ENCODE measurements around the gene LAPTM5.

The LAPTM5 gene

DNA sequence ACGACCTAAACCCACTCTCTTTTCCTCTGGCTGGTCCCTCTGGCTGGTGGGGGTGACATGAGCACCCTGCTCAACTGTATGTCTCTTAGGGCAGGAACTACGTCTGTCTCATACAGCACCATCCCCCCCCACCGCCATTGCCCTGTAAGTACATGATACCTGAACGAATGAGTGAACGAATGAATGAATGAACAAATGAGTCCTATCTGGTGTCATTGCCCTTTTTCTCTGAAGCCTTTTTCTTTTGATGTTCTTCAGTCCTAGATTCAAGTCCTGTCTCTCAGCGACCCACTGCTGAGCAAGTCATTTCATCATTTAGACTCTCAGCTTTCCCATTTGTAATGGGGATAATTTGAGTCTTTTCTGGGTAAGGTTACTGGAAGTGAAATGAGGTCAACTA is 45.0 kb downstream of the LAPTM5 start:
- DNase-seq, result no peak

DNA sequence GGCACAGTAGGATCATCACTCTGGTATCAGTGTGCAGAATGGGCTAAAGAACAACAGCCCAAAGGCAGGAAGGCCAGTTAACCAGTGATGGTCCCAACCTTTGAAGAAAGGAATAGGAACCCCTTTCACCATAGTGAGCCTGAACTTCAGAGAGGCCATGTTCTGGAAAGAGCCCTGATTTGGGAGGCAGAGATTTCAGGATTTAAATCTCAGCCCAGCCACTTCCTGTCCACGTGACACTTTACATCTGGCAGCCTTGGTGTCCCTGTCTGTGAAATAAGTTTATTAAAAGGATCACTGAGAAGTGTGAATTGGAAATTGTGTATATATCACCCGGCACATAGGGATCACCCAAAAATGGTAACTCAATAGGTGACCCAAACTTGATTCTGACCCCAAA is 47.2 kb downstream of the LAPTM5 start:
- DNase-seq, result no peak

DNA sequence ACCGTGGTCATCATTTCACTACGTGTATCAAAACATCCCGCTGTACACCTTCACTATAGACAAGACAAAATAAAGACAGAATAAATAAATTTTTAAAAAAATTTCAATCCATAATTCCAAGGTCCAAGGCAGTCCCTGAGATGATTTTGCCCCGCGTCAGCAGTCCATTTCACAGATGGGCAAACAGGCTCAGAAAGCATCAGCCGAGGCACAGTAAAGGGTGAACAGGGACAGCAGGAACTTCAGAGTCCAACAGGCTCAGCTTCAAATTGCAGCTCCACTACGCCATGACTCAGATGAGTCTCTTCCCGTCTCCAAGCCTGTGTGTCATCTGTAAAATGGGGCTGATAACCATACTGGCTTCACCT is 49.2 kb downstream of the LAPTM5 start:
- no peak for DNase-seq

DNA sequence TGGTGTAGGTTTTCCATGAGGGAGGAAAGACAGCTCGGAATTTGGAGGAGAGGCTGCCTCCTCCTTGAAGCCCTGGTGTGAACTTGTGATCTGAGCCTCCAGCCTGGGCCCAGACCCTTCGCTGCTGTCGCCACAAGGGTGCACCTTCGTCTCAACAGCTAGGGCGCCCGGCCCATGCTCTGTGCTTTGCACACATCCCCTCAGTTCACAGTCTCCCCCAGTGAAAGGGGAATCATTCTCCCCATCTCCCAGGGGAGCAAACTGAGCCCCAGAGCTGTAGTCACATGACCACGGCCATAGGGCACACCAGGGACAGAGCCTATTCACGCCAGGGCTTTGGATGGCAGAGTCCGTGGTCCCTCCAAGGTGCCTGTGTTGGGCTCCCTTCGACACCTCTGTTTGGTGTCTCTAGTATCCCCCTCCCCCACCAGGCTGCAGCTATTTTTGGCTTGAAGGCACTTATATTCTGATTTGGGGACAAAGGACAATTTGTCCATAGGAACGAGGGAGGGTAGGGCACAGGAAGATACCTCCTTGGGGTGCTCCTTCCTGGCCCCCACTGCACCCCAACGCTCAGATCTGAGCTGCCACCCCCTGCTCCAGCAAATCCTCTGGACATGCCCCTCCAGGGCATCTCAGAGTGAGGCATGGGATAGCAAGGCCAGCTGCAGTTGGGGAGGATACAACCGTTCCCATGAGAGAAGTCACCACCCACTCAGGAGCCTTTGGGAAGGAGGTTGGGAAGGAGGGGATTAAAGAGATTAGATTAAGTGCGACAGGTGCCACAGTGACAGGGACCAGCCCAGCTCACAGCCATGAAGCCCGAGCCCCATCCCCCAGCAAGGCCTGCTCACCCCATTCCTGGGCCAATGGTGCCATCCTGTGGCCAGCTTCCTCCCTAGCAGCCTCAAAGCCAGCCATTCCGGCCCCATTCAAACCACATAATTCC is 49.9 kb downstream of the LAPTM5 start:
- no peak for DNase-seq

DNA sequence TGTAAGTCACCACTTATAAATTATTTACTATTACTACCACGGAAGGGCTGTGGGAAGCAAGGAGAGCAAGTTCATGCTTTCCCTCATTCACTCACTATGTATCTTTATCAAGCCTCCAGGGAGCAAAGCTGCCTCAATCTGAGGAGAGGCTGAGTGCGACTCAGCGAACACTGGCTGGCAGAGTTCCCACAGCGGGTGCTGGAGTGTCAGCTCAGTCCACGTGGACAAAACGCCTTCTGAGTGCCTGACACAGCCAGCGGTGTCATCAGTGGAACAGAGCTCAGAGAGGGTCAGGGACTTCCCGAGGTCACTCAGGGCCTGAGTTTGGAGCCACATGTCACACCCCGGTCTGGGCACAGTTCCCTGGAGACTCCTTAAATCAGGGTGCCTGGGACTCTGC is 51.0 kb downstream of the LAPTM5 start:
- no peak for DNase-seq

DNA sequence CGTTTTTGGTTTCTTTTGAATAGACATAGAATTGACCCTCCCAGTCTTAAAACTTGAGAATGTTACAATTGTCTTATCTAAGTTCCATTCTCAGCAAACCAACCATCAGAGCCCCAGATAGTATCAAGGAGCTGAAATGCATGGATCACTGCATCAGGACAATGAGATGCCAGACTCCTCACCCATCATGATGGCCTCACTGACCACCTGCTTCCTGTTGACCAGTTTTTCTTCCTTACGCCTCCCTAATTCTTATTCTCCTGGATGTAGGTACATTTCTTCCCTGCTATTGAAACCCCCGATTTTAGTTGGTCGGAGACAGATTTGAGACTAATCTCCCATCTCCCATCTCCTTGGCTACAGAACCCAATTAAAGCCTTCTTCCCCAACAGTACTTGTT is 51.9 kb downstream of the LAPTM5 start:
- no peak for DNase-seq

DNA sequence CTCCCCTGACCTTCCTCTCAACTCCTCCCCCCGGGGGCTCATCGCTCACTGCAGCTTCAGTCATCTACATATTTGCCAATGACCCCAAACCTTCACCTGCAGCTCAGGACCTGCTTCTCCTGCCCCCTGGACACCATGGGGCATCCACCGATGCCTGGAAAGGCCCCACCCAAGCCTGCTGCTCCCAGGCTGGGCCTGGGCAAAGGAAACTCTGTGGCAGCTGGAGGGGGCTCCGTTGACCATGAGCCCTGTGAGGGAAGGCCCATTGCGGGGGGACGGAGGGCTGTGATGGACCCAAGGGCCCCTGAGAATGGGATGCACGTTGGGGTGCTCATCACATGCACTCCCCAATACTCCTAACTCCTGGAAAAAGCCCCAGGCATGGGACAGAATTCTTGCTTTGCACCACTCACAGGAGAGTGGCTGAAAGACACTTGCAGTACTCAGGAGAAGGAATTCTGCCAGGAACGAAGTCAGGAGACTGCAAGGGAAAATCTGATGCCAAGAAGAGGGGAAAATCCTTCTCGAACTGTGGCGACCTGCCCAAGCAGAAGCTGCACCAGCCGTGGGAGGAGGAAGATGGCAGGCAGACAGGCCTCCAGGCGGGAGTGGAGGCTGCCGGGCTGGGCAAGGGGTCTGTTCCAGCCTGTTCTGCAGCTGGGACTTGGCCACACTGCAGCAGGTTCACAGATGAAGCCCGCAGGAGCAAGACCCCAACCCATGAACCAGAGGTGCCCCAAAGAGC is 52.6 kb downstream of the LAPTM5 start:
- no peak for DNase-seq

DNA sequence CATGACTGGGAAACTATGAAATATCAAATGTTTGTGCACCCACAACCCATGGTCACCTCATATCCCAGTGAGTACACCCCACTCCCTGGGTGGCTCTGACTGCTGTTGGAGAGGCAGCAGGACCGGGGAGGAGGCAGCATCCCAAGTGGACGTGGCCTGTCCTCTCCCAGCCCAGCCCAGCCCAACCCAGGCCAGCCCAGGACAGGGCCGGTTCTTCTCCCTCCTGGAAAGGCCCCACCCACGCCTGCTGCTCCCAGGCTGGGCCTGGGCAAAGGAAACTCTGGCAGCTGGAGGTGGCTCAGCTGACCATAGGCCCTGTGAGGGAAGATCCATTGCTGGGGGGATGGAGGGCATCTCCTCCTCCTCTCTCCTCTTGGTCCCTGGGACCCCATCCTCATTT is 53.3 kb downstream of the LAPTM5 start:
- DNase-seq, result no peak

DNA sequence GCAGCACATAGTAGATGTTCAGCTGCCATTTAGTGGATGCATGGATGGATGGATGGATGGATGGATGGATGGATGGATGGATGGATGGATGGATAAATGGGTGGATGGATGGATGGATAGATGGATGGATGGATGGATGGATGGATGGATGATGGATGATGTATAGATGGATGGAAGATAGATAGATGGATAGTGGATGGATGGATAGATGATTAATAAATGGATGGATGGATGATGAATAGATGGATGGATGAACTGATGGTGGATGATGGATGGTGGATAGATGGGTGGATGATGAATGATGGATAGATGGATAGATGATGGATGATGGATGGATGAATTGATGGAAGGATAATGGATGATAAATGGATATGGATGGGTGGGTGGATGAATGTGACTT is 54.8 kb downstream of the LAPTM5 start:
- no peak for DNase-seq

DNA sequence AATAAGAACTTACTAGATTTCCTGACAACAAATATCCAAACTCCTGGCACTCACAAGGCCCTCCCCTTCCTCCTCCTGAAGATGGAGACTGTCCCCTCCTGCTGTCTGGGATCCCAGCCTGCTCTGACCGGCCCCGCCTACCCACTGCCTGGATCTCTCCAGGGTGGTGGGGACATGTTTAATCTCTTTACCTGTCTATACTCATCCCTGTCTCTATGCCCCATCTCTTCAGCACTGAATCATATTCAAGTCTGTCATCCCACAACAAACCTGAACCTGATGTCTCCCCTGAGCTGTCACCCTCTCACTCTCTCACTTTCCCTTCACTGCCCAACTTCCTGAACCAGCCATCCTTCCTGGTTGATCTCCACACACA is 56.3 kb downstream of the LAPTM5 start:
- no peak for DNase-seq

DNA sequence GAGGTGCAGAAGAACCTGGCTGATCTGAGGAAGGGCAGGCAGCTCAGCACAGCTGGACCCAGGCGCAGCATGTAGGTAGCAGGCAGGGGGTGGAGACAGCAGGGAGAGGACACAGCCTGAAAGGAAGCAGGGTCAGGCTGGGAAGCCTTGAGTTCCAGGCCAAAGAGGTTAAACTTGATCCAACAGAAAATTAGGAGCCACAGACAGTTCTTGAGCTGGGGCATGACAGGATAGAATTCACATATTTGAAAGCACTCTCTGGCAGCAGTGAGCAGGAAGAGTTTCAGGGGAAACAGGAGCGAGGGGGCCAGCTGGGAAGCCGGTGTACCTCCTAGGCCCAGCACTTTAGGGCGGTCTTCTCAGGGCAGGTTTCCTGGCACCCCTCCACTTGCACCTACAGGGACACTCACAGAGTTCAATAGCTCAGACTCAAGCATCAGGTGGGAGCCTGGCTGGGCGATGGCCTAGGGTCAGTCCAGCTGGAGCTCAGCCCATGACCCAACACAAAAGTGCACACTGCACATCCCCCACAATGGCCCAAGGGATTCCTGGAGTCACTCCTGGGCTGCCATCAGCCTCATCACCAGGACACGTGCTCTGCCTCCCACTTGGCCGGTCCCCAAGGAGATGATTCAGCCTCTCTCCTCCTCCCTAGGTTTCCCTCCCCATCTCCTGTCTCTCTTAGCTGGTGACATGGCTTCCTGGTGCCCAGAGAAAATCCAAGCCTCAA is 56.9 kb downstream of the LAPTM5 start:
- DNase-seq, result no peak

DNA sequence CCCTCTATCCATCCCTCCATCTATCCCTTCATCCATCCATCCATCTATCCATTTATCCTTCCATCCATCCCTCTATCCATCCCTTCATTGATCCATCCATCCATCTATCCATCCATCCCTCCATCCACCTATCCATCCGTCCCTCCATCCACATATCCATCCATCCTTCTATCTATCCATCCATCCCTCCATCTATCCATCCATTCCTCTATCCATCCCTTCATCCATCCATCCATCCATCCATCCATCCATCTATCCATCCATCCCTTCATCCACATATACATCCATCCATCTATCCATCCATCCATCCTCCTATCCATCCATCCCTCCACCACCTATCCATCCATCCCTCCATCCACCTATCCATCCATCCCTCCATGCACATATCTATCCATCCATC is 57.8 kb downstream of the LAPTM5 start:
- DNase-seq, result no peak

DNA sequence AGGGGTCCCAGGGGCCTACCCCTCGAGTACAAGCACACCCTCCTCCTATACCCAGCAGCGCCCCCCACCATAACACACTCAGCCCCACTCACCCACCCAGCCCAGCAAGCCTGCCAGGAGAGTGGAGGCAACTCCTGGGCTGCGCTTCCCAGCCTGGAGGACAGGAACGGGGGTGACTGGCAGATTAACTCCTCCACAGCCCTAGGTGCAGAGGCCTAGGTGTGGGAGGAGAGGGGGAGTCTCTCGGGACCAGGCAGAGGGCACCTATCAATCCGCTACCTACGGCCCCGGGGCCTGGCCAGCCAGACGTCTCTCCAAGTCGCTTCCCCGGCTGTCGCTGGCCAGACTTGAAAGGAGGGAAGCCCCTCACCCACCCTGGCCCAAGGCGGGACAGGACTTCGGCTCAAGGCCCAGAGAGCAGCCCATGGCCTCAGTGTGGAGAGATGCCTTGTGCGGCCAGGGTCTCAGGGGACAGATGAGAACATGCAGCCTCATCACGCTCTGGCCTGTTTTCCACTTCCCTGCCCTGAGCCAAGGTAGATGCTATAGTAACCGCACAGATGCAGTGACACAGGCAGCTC is 59.1 kb downstream of the LAPTM5 start:
- DNase-seq, result no peak

DNA sequence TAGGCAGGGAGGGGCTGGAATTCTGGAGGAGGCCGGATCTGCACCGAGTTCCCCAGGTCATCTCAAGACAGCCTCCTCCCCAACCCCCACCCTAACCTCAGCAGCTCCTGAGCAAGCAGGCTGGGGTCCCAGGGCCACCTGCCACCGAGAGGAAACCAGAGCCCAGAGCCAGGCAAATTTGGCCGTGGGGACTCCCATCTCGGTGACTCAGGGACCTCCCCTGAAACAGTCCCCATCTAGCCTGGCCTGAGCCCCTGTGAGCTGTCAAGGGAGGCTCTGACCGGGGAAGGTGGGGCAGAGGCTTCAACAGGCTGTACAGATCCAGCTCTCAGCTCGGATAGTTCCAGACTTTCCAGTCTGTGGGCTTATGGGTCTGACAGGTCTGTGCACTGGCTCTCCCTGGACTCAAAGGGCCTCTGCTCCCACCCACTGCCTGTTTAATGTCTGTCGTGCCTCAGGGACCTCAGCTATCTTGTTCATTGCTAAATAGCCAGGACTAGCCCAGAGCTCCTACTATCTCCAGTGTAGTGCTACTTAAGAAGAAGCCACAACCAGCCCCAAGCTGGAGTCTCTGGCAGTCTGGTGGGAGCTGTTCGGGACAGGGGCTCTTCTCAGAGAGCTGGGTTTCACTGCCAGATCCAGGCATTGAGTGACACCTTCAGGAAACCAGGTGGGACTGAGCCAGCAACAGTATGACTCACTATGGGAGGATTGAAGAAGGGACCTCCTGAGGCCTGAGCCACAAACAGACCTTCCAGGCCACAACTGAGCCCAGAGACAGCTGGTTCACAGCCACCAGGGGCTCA is 59.8 kb downstream of the LAPTM5 start:
- no peak for DNase-seq

DNA sequence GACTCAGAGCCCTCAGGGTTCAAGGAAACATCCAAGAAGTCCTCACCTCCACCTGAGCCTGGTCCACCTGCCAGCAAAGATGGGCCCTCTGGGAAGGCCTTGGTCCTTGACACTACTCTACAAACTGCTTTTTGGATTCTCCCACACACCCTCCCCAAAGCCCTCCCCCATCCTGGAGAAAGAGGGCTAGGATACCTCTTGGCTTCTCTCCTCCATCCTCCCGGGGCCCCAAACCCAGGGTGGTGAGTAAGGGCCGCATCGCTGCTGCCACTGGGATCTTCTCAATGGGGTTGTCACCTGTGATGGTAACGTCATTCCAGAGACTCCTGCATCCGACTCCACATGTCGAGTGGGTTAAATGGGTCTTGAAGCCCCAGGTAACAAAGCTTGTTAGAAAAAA is 60.7 kb downstream of the LAPTM5 start:
- no peak for DNase-seq

DNA sequence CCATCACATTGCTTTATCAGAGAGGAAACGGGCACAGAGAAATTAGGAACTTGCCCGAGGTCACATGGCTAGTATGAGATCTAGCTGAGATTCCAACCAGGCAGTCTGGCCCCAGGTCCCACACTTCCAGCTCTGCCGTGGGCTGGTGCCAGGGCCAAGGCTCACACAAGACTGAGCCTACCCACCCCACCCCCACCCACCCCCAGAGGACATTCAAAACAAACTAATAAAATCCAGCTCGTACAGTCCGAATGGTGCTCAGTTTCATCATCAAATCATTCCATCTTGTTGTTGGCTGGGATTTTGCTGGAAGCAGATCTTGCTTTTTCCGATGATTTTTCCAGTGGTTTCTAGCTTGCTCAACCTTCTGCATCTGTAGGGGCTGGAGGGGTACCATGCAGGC is 62.1 kb downstream of the LAPTM5 start:
- DNase-seq, result no peak

DNA sequence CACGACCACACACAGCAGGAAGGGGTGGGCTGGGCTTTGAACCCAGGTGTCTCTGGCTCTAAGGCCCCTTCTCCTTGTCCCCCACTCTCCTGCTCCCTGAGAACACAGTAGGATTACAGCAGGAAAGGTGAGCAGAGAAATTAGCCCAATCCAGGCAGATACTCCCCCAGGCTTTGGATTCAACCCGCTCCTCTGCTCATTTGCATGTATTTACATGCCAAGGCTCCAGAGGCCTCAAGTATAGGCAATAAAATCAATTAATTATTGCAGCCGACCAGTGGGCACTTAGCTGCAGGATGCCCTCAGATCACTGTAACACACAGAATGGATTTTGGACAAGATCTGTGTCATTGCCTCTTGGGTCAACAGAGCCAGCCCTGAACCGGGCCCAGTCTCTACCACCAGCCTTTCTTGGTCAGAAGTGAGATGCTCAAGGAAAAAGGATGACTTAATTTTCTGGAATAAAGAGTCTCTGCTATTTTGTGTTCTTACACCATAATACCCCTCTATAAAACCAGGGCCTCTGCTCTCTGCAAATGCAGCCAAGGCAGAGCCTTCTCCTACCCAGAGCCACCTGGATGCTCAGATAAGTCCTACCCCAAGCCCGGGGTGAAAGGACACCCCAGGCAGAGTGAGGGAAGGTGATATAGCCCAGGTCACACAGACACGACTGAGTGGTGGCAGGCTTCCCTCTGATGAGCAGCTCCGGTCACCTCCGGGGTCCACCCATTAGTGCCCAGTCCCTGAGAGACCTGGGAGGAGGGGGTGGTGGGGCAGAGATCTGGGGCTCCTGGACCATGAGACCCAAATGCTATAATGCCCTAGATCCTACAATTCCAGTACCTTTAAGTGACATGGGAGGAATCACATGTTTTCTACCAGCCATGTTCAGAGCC is 63.0 kb downstream of the LAPTM5 start:
- DNase-seq, result no peak

DNA sequence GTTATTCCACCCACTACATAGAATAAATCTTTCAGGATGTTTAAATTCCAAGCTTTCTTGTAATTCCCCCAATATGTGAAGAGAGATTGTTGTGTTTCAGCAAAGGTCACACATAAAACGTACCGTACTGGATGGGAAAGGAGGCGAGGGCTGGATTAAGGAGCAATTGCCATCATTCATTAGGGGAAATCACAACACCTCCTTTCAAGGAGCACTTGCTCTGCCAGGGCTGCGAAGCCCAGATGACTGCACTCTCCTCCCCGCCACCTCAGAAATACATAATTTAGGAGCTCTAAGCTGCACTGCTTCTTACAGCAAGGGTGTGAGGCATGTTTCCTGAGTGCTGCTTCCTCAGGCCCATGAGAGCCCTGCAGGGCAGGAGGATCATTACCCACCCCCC is 63.8 kb downstream of the LAPTM5 start:
- DNase-seq, result no peak

DNA sequence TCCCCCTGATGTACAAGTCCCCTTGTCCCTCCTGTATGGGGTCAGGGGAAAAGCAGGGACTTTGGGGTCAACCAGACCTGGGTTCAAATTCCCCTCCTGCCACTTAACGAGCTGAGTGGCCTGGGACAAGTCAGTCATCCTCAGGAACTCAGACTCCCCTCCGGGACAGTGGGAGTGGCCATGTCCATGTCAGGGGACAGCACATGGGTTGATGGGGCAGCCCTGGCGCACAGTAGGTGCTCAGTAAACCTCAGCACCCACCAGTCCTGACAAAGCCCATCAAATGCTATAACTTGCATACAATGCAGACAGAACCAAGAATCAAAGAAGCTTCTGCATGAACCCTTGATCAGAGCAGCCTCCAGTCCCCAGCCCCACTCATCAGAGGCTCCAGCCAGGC is 64.2 kb downstream of the LAPTM5 start:
- DNase-seq, result no peak

DNA sequence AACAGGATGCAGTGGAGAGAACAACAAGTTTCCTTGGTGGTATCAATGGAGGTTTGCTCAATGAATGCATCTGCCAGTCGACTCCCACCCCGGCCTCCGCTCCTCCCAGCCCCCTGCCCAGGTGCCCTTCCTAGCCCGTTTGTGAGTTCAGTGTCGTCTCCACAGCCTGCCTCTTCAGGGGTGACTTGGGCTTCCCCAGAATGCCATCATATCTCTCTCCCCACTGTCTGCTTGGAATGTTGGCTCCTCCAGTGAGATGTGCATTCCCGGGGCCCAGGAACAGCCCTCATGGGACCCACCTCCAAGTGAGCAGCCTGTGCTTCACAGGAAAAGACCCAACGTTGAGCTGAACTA is 64.6 kb downstream of the LAPTM5 start:
- no peak for DNase-seq

DNA sequence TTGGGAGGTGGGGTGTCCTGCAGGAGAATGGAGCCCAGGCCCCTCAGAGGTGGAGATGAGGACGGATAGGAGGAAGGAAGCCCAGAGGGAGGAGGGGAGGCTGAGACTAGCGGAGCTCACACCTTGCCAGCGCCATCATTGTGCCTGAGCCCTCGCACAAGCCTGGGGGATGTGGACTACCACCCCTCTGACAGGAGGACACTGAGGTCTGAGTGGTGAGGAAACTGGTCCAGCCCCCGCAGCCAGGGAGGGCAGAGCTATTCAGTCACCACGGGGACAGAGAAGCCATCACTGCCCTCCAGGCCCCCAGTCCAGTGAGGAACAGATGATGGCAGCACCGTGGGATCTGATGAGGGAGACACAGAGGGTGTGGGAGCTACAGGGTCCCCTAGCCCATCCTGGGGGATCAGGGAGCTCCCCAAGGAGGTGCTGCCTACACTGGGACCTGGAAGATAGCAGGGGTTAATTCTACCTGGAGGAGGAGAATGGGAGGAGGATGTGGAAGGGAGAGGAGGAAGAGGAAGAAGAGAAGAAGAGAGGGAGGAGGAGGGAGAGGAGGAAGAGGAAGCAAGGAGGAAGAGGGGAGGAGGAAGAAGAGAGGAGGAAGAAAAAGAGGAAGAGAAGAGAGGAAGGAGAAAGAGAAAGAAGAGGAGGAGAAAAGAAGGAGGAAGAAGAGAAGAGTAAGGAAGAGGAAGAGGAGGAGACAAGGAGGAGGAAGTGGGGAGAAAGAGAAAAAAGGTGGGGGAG is 65.2 kb downstream of the LAPTM5 start:
- no peak for DNase-seq

All from NCI-H1417 treated with DMSO at 0.1 percent for 48 hours (cell line).